NCI-H1105 (cell line): ENCODE results near the gene SUGCT.

Experiments used
- DNase-seq: peaks from one replicate; lab custom pipeline; 2025; lab: John Stamatoyannopoulos, UW

SUGCT gene

GRCh38 chr7:40874756-40875155 is 740.0 kb downstream of the SUGCT start:
- DNase-seq = no peak

GRCh38 chr7:40876601-40877000 is 741.8 kb downstream of the SUGCT start:
- DNase-seq = no peak

- no peak for DNase-seq
These were observed 745.2 kb downstream of the SUGCT start for GRCh38 chr7:40879941-40880543.

GRCh38 chr7:40880581-40880980 is 745.8 kb downstream of the SUGCT start:
- DNase-seq = no peak

- no peak for DNase-seq
These were observed 746.7 kb downstream of the SUGCT start for GRCh38 chr7:40881405-40881926.

- DNase-seq = no peak
These were observed 747.4 kb downstream of the SUGCT start for GRCh38 chr7:40882071-40882658.

GRCh38 chr7:40883826-40884225 is 749.0 kb downstream of the SUGCT start:
- DNase-seq = no peak

GRCh38 chr7:40884241-40884640 is 749.4 kb downstream of the SUGCT start:
- no peak for DNase-seq

- no peak for DNase-seq
These were observed 750.7 kb downstream of the SUGCT start for GRCh38 chr7:40885503-40885902.

- DNase-seq = no peak
These were observed 752.3 kb downstream of the SUGCT start for GRCh38 chr7:40887099-40887498.

GRCh38 chr7:40888499-40888898 is 753.7 kb downstream of the SUGCT start:
- DNase-seq = no peak

- DNase-seq = no peak
These were observed 754.3 kb downstream of the SUGCT start for GRCh38 chr7:40889099-40889498.

- no peak for DNase-seq
These were observed 754.7 kb downstream of the SUGCT start for GRCh38 chr7:40889539-40889938.

- no peak for DNase-seq
These were observed 755.4 kb downstream of the SUGCT start for GRCh38 chr7:40890088-40890692.

GRCh38 chr7:40891232-40891631 is 756.4 kb downstream of the SUGCT start:
- DNase-seq = no peak

GRCh38 chr7:40899151-40899550 is 764.3 kb downstream of the SUGCT start:
- DNase-seq = no peak

GRCh38 chr7:40899636-40900507 is 765.1 kb downstream of the SUGCT start:
- no peak for DNase-seq

- DNase-seq = no peak
These were observed 769.1 kb downstream of the SUGCT start for GRCh38 chr7:40903872-40904271.

GRCh38 chr7:40907286-40907685 is 772.5 kb downstream of the SUGCT start:
- no peak for DNase-seq

GRCh38 chr7:40909346-40909980 is 774.7 kb downstream of the SUGCT start:
- no peak for DNase-seq
